ENCODE data around the gene UBAP1. TPM values are rescaled to one million over a fixed set of nuclear protein-coding genes. Genes with fewer than 3 reads are reported as not detected.

The UBAP1 gene
- total RNA-seq, 2 donors from 2014 or later: 36.4 to 39.8 TPM

- WGBS, 2 experiments (ENCODE audit: insufficient coverage in 1 of 2, insufficient read length in 1 of 2): 93% methylated on average over 2 of the region's 2 CpGs; no CpG with 5 or more reads in 1 of the 2 experiments
- Mint-ChIP-seq H3K27me3 (ENCODE audit: insufficient read depth) (no peaks in the 10 kb centered on the region), H3K4me3 (no peak overlapping the region), H3K27ac (no peak overlapping the region), H3K9me3 (peaks cover 4% of the 10 kb centered on the region), H3K4me1 (no peaks in the 10 kb centered on the region), H3K36me3 (ENCODE audit: low read depth) (no peaks in the 10 kb centered on the region)
- no peak overlapping the region for H3K4me3 ChIP-seq (ENCODE audit: low read length)
- DNase-seq: no peak
- H3K4me1 ChIP-seq (ENCODE audit: control insufficient read depth, insufficient read depth, low read length): no peaks in the 10 kb centered on the region
- no peaks in the 10 kb centered on the region for H3K27me3 ChIP-seq (ENCODE audit: control insufficient read depth, insufficient read depth, low read length, poor library complexity, severe bottlenecking)
- H3K9me3 ChIP-seq (ENCODE audit: control insufficient read depth, low read length): no peaks in the 10 kb centered on the region
- no peak overlapping the region for H3K27ac ChIP-seq (ENCODE audit: low read depth, low read length)
- H3K36me3 ChIP-seq (ENCODE audit: control insufficient read depth, insufficient read depth, low read length): no peaks in the 10 kb centered on the region
- H3K9ac ChIP-seq (ENCODE audit: extremely low read depth, low read length, poor library complexity, severe bottlenecking): no peak overlapping the region
- TF ChIP-seq CTCF (conservative IDR thresholded peaks at IDR 0.05): no peak
Observed at GRCh38 chr9:34143116-34143515, 35.7 kb upstream of the UBAP1 start.

- no peak overlapping the region for H3K27ac Mint-ChIP-seq
Observed at GRCh38 chr9:34145165-34145564, 33.7 kb upstream of the UBAP1 start.

GRCh38 chr9:34151398-34151797 is 27.4 kb upstream of the UBAP1 start:
- Mint-ChIP-seq H3K36me3 (ENCODE audit: low read depth) (no peaks in the 10 kb centered on the region), H3K9me3 (no peaks in the 10 kb centered on the region), H3K27me3 (ENCODE audit: insufficient read depth) (no peaks in the 10 kb centered on the region), H3K4me1 (no peaks in the 10 kb centered on the region), H3K4me3 (no peak overlapping the region), H3K27ac (no peak overlapping the region)
- peaks cover 2% of the 10 kb centered on the region for H3K4me1 ChIP-seq (ENCODE audit: control insufficient read depth, insufficient read depth, low read length)
- DNase-seq: no peak
- no peak overlapping the region for H3K4me3 ChIP-seq (ENCODE audit: low read length)
- no peaks in the 10 kb centered on the region for H3K9me3 ChIP-seq (ENCODE audit: control insufficient read depth, low read length)
- H3K36me3 ChIP-seq (ENCODE audit: control insufficient read depth, insufficient read depth, low read length): no peaks in the 10 kb centered on the region
- no peak overlapping the region for H3K9ac ChIP-seq (ENCODE audit: extremely low read depth, low read length, poor library complexity, severe bottlenecking)
- 87 to 89% methylated on average over 2 to 4 of the region's 4 CpGs for WGBS, 2 experiments (ENCODE audit: insufficient coverage in 1 of 2, insufficient read length in 1 of 2)
- no peak for TF ChIP-seq CTCF (conservative IDR thresholded peaks at IDR 0.05)
- no peak overlapping the region for H3K27ac ChIP-seq (ENCODE audit: low read depth, low read length)
- H3K27me3 ChIP-seq (ENCODE audit: control insufficient read depth, insufficient read depth, low read length, poor library complexity, severe bottlenecking): no peaks in the 10 kb centered on the region

More at GRCh38 chr9:34145165-34145564, 33.7 kb upstream of the UBAP1 start:
- 70 to 89% methylated on average over 3 of the region's 3 CpGs for WGBS, 2 experiments (ENCODE audit: insufficient coverage in 1 of 2, insufficient read length in 1 of 2)
- Histone ChIP-seq H3K9ac (ENCODE audit: extremely low read depth, low read length, poor library complexity, severe bottlenecking) (no peak overlapping the region), H3K4me1 (ENCODE audit: control insufficient read depth, insufficient read depth, low read length) (no peaks in the 10 kb centered on the region), H3K36me3 (ENCODE audit: control insufficient read depth, insufficient read depth, low read length) (no peaks in the 10 kb centered on the region), H3K27me3 (ENCODE audit: control insufficient read depth, insufficient read depth, low read length, poor library complexity, severe bottlenecking) (no peaks in the 10 kb centered on the region), H3K4me3 (ENCODE audit: low read length) (no peak overlapping the region), H3K27ac (ENCODE audit: low read depth, low read length) (no peak overlapping the region), H3K9me3 (ENCODE audit: control insufficient read depth, low read length) (no peaks in the 10 kb centered on the region)
- Mint-ChIP-seq H3K27me3 (ENCODE audit: insufficient read depth) (no peaks in the 10 kb centered on the region), H3K4me1 (no peaks in the 10 kb centered on the region), H3K36me3 (ENCODE audit: low read depth) (no peaks in the 10 kb centered on the region), H3K4me3 (no peak overlapping the region), H3K9me3 (no peaks in the 10 kb centered on the region)
- peak; percentile 67 for DNase-seq
- no peak for TF ChIP-seq CTCF (conservative IDR thresholded peaks at IDR 0.05)

All from endodermal cell (in vitro differentiated cells).